Lung (tissue), 16 donors: ENCODE results near the gene GUCY2F. TPM values are rescaled to one million over a fixed set of nuclear protein-coding genes. Genes with fewer than 3 reads are reported as not detected.

Experiments used
- ATAC-seq: fragments of 200-7000 bp; cut with Tn5 transposase; one replicate; pipeline ENCODE4 v1.9.1; 2020; ENCODE audit warnings: moderate number of reproducible peaks; ENCODE audit not compliant: insufficient read depth, low FRiP score
- DNase-seq, 3 donors: peaks; one replicate each; pipeline ENCODE4 v3.0.0-alpha.2; 2013 to 2017
- H3K27ac ChIP-seq, 2 donors: one replicate each; pipeline ENCODE4 v1.5.1; 2013; ENCODE audit warnings: mild to moderate bottlenecking in 2 of 2, moderate library complexity in 2 of 2, control low read depth in 1 of 2, inconsistent platforms in 1 of 2, low read depth in 1 of 2, low read length in 1 of 2
- H3K27me3 ChIP-seq, 3 donors: one replicate each; pipeline ENCODE4 v1.5.1; 2013; ENCODE audit warnings: low read length in 2 of 3; ENCODE audit not compliant: control insufficient read depth in 3 of 3, insufficient read depth in 3 of 3
- H3K36me3 ChIP-seq, 4 donors: one replicate each; pipeline ENCODE4 v1.5.1; 2013; ENCODE audit warnings: low read length in 4 of 4, mild to moderate bottlenecking in 1 of 4, moderate library complexity in 1 of 4; ENCODE audit not compliant: control insufficient read depth in 4 of 4, insufficient read depth in 4 of 4
- H3K4me1 ChIP-seq, 5 donors: one replicate each; pipeline ENCODE4 v1.5.1; 2013; ENCODE audit warnings: low read length in 5 of 5, mild to moderate bottlenecking in 2 of 5, moderate library complexity in 1 of 5; ENCODE audit not compliant: control insufficient read depth in 5 of 5, insufficient read depth in 5 of 5
- H3K4me3 ChIP-seq: one replicate; pipeline ENCODE4 v1.5.1; 2013; ENCODE audit warnings: mild to moderate bottlenecking, control low read depth, moderate library complexity
- H3K9ac ChIP-seq, 2 donors: one replicate each; pipeline ENCODE4 v1.5.1; 2013; ENCODE audit warnings: low read length in 2 of 2, control low read depth in 1 of 2; ENCODE audit not compliant: insufficient read depth in 1 of 2
- H3K9me3 ChIP-seq, 4 donors: one replicate each; pipeline ENCODE4 v1.5.1; 2013; ENCODE audit warnings: low read length in 3 of 4, mild to moderate bottlenecking in 1 of 4, moderate library complexity in 1 of 4; ENCODE audit not compliant: control insufficient read depth in 4 of 4, insufficient read depth in 3 of 4
- WGBS, 2 donors: extraction: QIAGEN DNeasy Blood & Tissue Kit; methylation state at CpG; one replicate each; pipeline ENCODE4 v1.1.7; 2013; 5-methylcytosine and 5-hydroxymethylcytosine counted together
- long read RNA-seq, 5 donors: transcript quantifications; one replicate each; lab custom pipeline, GENCODE V29; 2026
- polyA plus RNA-seq, 2 donors: library from polyadenylated mRNA; stranded (reverse); fragments of 200-250 nt; gene quantifications; one replicate each; pipeline ENCODE4 v1.2.1, GENCODE V29; 2013
- total RNA-seq, 2 donors: library from RNA; depleted of rRNA in 1 of 2; stranded (reverse); fragments of >200 nt in 1 of 2; gene quantifications; one replicate each; pipeline ENCODE4 v1.2.1, GENCODE V29; 2014 to 2021
- TF ChIP-seq, protein P1 (sequence below): IDR thresholded peaks from 2 replicates; pipeline ENCODE4 v1.5.1; 2012; ENCODE audit warnings: mild to moderate bottlenecking; ENCODE audit errors: control extremely low read depth, extremely low read depth
- donor health status: control.
- donor health status: control.
- donor health status: Bipolar disorder and iron deficiency.
- donor health status: healthy.
- donor health status: DM: yes; HTN: yes; CAD: no.

GUCY2F gene
- not detected for total RNA-seq
- polyA plus RNA-seq, result under 1 TPM in 1 of 2 donors, not detected in 1; 0.03 TPM
- long read RNA-seq, donor 1, result 0 reads
- long read RNA-seq, donor 2, result 0 reads
- long read RNA-seq, donor 3, result 0 reads
- long read RNA-seq, donor 4, result 0 reads
- long read RNA-seq, donor 5, result 0 reads

- ATAC-seq (no peak), DNase-seq (no peak)
- no peak within 1 kb of the TSS for H3K27ac ChIP-seq
- H3K27me3 ChIP-seq, result peaks cover 0 to 39% (median 26%) of the 10 kb centered on the region in 3 donors
- H3K9ac ChIP-seq, result no peak within 1 kb of the TSS
- TF ChIP-seq, protein P1, sequence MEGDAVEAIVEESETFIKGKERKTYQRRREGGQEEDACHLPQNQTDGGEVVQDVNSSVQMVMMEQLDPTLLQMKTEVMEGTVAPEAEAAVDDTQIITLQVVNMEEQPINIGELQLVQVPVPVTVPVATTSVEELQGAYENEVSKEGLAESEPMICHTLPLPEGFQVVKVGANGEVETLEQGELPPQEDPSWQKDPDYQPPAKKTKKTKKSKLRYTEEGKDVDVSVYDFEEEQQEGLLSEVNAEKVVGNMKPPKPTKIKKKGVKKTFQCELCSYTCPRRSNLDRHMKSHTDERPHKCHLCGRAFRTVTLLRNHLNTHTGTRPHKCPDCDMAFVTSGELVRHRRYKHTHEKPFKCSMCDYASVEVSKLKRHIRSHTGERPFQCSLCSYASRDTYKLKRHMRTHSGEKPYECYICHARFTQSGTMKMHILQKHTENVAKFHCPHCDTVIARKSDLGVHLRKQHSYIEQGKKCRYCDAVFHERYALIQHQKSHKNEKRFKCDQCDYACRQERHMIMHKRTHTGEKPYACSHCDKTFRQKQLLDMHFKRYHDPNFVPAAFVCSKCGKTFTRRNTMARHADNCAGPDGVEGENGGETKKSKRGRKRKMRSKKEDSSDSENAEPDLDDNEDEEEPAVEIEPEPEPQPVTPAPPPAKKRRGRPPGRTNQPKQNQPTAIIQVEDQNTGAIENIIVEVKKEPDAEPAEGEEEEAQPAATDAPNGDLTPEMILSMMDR, result no peak
- no peaks in the 10 kb centered on the region for H3K4me1 ChIP-seq
- H3K36me3 ChIP-seq, result no peaks in the 10 kb centered on the region
- no peaks in the 10 kb centered on the region for H3K9me3 ChIP-seq
- WGBS, 2 donors, result 56 to 84% methylated on average over 4 of the region's 4 CpGs
- no peak within 1 kb of the TSS for H3K4me3 ChIP-seq
These were observed at the start of gene GUCY2F for GRCh38 chrX:109481986-109482385. GUCY2F (minus strand) TSS chrX:109482086; CDS start chrX:109475936, 6,150 bp downstream.

DNA sequence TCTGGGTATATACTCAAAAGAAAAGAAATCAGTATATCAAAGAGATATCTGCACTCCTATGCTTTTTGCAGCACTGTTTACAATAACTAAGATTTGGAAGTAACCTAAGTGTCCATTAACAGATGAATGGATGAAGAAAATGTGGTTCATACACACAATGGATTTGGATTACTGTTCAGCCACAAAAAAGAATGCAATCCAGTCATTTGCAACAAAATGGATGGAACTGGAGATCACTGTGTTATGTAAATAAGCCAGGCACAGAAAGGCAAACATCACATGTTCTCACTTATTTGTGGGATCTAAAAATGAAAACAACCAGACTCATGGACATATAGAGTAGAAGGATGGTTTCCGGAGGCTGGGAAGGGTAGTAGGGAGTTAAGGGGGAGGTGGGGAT lies 37.1 kb upstream of the GUCY2F start:
- Histone ChIP-seq H3K27ac (no peak overlapping the region), H3K4me1 (no peaks in the 10 kb centered on the region), H3K27me3 (peaks cover 0 to 10% (median 0%) of the 10 kb centered on the region in 3 donors), H3K9me3 (no peaks in the 10 kb centered on the region), H3K9ac (no peak overlapping the region), H3K36me3 (no peaks in the 10 kb centered on the region), H3K4me3 (no peak overlapping the region)
- DNase-seq (no peak), ATAC-seq (no peak)
- TF ChIP-seq, protein P1, result no peak
- 91 to 100% methylated on average over 1 of the region's 1 CpG for whole genome bisulfite sequencing, 2 donors

DNA sequence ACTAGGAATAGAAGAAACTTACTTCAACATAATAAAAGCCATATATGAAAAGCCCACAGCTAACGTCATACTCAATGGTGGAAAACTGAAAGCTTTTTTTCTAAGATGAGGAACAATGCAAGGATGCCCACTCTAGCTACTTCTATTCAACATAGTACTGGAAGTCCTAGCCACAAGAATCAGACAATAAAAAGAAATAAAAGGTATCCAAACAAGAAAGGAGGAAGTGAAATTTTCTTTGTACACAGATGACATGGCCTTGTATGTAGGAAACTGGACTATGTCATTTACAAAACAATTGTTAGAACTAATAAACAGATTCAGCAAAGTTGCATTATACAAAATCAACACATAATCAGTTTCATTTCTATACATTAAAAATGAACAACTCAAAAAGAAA lies 29.2 kb upstream of the GUCY2F start:
- peaks cover 0 to 29% (median 9%) of the 10 kb centered on the region in 3 donors for H3K27me3 ChIP-seq

More for the DNA sequence above, 29.2 kb upstream of the GUCY2F start:
- TF ChIP-seq, protein P1, result no peak
- ATAC-seq, result no peak
- no peak overlapping the region for H3K27ac ChIP-seq
- no peak for DNase-seq
- no peaks in the 10 kb centered on the region for H3K36me3 ChIP-seq
- WGBS, 2 donors, result 55 to 86% methylated on average over 1 of the region's 1 CpG
- no peak overlapping the region for H3K9ac ChIP-seq
- H3K9me3 ChIP-seq, result no peaks in the 10 kb centered on the region
- no peaks in the 10 kb centered on the region for H3K4me1 ChIP-seq
- H3K4me3 ChIP-seq, result no peak overlapping the region
